Ovary (tissue), 3 donors: ENCODE results near the gene MAN2A2.

ENCODE experiments used
- CTCF ChIP-seq, 3 donors: fragments of 450-650 bp in 2 of 3; fragments of 200-600 bp in 1 of 3; IDR thresholded peaks; one replicate each; pipeline versions ENCODE4 v1.5.1 to v1.8.0; 2016 to 2022; ENCODE audit warnings: antibody characterized with exemption in 3 of 3, mild to moderate bottlenecking in 1 of 3
- EP300 ChIP-seq: sonication (generic); formaldehyde crosslinking; IDR thresholded peaks from one replicate; pipeline ENCODE4 v1.6.1; 2017; ENCODE audit warnings: antibody characterized with exemption
- POLR2A ChIP-seq: fragments of 450-650 bp; IDR thresholded peaks from one replicate; pipeline ENCODE4 v1.6.1; 2017; ENCODE audit warnings: antibody characterized with exemption, mild to moderate bottlenecking, moderate library complexity
- donor health status: DM: no; HTN: no; CAD: no.

- TF ChIP-seq CTCF (IDR thresholded peaks at IDR 0.05) (no peak), POLR2A (no peak), EP300 (no peak)
Observed at GRCh38 chr15:90929246-90930019, 26.3 kb downstream of the MAN2A2 start.
